Retina (tissue), 1 donor: ENCODE measurements around the gene GNAQ.
"Not testable (repeated sequence)": the region's sequence is repeated elsewhere in the genome, so short reads cannot be mapped to it uniquely, and the experiment has no call there.

Experiments
- DNase-seq: peaks from one replicate; pipeline ENCODE4 v3.0.0-alpha.2; 2016

GNAQ gene

DNA sequence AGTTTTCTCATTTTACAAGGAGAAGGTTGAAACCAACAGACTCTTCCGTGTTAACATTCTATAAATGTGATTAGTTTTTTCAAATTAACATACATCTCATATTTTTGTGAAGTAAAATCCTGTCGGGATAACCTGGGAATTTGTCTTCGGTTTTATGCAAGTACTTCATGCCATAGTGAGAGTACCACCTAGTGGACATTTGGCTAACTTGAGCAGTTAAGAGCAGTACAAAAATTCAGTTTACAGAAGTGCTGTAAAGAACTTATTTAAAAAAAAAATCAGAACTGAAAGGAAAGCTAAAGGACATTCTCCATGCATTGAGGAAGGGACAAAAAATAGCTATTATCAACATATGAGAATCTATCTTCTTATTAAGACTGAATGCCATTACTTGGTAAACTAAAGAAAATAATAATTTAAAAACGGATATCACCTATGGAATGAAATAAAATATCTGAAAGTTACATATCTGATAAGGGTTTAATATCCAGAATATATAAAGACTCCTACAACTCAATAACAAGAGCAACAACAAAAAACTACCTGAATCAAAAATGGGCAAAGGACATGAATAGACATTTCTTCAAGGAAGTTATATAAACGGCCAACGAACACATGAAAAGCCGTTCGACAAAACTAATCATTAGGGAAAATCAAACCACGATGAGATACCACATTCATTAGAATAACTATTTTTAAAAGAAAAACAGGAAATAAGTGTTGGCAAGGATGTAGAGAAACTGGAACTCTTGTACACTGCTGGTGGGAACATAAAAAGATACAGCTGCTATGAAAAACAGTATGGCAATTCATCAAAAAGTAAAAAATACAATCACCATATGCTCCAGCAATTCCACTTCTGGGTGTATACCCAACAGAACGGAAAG lies 266.5 kb downstream of the GNAQ start:
- no peak for DNase-seq

DNA sequence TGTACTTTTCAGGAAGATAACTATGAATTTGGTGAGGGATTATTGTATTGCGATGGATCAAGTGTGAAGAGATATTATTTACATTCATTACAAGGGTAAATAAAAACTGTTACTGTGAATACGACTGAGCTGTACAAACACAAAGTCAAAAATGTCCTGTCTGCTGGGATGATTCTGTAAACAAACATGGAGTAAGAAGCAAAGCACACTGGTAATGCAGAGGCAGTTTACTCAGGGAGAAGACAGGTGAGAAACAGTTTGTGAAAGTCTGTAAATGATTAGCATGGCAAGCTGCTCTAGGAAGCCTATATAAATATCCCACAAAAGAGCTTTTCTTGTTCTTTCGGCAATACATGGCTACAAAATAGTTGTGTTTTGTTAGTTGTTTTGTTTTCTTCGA lies 268.0 kb downstream of the GNAQ start:
- DNase-seq = no peak

DNA sequence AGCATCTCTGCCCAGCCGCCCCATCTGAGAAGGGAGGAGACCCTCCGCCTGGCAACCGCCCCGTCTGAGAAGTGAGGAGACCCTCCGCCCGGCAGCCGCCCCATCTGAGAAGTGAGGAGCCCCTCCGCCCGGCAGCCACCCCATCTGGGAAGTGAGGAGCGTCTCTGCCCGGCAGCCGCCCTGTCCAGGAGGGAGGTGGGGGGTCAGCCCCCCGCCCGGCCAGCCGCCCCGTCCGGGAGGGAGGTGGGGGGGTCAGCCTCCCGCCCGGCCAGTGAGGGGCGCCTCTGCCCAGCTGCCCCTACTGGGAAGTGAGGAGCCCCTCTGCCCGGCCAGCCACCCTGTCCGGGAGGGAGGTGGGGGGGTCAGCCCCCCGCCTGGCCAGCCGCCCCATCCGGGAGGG lies 270.7 kb downstream of the GNAQ start:
- DNase-seq = not testable (repeated sequence)

DNA sequence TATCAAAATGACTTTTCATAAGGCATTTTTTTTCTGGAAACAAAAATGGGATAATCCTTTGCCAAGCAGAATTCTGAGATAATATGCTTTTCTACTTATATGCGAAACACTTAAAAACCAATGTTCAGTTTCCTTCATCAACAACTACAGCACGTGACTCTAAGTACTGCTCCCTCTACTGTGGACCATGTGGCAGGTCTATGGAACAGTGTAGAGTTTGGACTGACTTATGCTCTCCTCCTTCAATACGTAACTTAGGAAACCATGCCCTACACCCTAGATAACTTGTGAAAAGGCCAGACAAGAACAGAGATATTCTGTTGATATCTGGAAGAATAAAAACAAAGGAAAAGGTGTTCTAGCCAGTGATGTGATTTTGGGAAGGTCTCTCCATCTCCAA lies 272.2 kb downstream of the GNAQ start:
- DNase-seq = no peak

DNA sequence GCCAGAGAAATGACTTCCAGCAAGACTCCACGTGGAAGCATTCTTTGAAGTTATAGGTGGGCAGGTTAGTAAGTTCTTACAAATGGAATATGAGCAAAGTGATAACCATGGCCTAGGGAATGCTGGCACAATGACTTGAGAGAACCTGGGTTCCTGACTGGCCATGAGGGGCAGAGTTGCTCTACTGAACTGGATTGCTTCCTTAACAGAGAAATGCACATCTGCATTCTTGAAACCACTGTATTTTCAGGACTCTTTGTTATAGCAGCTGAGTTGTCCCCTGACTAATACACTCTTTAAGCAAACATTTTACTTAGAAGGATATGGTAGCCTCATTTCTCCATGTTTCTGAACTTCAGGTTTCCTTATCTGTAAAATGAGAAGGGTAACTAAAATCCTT lies 275.2 kb downstream of the GNAQ start:
- no peak for DNase-seq

DNA sequence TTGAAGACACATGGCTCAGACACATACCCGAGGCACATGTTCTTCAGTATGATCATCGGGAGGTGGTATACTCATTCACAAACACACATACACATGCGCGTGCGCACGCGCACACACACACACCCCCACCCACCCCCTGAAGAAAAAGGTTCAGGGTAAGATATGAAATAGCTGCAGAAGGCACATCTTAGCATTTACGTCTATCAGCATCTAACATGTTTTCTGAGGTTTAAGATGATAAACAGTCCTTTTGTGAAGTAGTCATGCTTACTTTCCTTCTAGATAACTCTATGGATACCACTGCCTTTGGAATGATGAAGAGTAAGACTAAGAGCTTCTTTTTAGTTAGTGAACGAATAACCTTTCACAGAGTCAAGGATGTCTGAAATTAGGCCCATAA lies 278.4 kb downstream of the GNAQ start:
- no peak for DNase-seq

DNA sequence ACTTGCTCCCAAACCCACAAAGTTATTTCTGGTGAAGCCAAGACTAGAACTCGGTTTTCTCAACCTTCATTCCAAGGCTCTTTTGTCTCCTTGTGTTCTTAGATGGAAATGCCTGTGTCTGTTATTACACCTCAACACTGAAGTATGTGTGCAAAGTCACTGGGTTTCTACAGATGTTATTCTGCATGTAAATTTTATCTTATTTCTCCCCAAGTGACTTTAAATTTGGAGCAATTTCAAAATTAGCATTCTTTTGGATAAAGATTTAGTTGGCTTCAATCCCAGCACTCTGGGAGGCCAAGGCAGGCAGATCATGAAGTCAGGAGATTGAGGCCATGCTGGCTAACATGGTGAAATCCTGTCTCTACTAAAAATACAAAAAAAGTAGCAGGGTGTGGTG lies 279.1 kb downstream of the GNAQ start:
- DNase-seq = no peak

DNA sequence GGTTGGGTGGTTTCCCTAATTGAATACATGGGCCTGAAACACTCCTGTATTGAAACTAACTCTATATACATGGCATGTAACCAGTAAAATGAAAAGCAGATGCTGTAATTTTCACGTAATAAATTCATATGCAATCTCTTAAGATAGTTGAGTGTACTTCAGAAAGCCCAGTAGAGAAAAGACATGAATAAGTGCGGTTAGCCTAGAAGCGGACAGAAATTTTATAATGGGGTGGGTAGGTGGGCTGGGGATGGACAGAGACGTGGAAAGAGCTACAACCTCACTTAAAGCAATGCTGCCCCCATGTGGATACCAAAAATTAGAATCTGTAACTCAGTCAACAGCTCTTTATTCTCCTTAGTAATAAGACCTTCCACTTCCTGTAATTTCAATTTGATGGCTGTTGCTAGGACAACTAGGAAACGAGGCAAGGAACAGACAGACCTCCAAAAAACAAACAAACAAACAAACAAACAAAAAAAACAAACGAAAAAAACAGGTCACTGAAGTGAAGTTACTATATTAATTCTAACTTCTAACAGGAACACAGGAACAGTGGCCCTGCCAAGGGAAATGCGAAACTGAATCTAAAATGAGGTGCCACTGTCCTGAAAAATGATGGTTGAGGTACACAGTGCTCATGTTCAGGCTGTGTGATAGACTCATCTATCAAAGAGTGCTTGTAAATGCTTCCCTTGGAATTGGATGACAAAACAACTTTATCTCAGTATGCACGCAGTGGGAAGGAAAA lies 280.1 kb downstream of the GNAQ start:
- peak; percentile 45 for DNase-seq

DNA sequence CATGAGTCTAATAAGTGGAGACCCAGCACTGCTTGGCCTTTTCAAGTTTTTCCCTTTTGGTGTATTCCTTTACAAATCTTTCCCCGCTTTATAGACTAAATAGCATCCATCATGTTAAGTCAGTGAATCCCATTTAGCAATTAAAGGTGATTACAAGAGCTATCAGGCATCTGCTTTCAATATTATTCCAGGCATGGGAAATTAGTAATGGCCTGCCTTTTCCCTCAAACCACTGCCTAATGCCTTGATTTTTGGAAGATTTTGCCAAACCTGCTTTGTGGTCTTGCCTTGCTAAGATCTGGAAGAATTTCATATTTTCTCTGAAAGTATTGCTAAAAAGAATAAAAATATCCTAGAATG lies 280.6 kb downstream of the GNAQ start:
- no peak for DNase-seq

DNA sequence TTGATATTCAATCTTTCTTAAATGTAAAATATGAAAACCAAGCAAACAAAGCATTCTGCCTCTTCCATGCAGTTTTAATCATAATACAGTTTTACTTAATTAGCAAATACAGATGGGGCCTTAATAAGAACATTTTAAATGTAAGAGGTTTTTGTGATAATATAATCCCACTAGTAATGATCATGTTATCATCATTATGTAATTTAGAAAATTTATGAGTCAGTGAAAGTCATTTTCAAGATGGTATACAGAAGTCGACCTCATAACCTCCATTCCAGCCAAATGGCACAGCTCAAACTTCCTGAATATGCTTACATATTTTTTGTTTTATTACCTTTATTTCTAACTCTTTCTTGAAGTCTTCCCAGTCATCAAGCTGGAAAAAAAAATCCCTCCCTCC lies 281.3 kb downstream of the GNAQ start:
- no peak for DNase-seq

DNA sequence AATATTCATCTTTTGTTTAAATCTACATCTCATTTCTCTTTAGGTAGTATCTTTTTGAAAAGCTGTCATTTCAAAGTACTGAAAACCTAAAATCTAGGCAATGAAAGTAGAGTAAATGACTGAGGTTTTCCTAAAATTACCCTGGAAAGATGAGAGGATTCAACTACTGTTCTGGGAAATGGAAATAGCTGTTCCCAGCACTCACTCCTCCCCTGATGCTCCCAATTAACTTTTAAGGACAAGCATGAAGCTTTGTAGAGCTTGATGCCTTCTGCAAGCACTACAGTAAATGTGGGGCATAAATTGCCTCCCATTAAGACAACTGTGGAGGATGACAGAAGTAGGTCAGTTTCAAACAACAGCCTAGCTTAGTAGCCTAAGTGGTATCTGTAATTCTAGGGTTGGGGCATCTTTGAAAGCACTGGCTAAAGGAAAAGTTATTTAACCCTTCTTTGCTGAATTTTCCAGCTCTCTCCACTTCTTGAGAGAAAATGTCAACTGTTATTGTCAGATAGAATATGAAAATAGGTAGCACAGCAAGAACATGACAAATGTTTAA lies 283.3 kb downstream of the GNAQ start:
- DNase-seq = peak; percentile 20

DNA sequence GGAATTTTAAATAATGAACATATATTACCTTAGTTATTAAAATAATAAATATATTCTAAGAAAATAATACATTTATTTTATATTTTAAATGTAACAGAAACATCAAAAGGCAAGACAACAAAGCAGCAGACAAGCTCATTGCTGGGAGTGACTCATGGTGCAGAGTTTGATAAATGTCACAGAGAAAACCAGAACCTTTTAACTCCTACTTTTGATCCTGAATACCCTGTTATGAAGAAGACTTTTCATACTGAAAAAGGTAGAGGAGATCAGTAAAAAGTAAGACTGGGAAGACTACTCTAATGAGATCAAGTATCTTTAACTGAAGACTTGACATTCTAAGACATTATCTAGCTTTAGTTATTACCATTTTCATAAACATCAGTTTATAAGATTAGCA lies 284.4 kb downstream of the GNAQ start:
- no peak for DNase-seq

DNA sequence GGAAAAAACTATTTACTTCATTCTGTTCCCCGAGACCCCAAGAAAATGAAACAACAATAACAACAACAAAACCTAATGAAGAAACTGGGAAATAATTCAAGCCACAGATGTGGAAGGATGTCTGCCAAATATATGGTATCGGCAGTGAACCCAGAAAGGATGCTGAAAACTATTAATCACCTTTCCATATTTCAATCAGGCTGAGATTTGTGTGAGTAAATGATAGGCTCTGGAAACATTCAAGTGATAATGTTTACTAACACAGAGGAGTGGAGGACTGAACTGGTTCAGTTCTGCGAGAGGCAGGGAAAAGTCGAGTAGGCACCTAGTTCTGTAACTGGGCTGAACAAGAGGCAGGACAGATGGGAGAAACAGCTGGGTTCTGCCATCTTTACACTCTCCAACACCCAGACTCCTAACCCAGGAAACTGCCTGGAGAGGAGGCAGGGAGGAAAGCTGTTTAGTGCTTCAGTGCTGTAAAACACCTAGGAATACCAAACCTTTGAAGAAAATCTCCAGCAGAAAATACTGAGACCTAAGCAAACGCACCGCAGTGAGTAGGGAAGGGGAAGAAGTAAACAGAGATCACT lies 286.7 kb downstream of the GNAQ start:
- DNase-seq = no peak

DNA sequence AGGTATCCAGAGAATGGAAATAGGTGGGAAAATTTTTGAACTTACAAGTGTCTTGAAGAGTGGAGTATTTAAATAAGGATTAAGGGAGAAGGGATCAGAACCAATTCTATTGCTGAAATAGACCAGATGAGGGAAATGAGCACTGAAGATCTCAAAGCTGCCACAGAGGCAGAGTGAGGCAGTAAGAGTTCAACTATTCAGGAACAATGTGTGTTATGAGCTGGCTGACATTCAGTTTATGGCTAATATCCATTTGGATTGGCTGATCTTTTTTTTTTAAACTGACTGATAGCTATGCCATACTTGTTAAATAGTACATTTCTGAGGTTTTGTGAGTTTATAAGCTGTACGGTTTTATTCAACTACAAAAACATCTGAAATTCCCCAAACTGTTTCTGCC lies 288.2 kb downstream of the GNAQ start:
- no peak for DNase-seq

DNA sequence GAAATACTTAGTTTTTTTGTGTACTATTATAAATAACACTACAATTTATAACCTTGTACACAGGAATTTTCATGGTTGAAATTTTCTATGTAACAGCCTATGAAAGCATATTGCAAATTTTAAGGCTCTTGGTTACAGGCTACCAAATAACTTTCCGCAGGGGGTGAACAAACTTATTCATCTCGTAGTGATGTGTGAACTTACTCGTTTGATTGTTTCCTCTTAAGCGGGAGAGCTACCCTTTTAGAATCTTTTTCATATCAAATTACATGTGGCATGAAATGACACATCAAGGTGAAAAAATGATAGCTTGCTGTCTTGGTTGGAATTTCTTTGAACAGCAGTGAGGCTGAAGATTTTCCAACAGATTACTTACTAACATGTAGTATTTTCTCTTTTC lies 292.7 kb downstream of the GNAQ start:
- no peak for DNase-seq

DNA sequence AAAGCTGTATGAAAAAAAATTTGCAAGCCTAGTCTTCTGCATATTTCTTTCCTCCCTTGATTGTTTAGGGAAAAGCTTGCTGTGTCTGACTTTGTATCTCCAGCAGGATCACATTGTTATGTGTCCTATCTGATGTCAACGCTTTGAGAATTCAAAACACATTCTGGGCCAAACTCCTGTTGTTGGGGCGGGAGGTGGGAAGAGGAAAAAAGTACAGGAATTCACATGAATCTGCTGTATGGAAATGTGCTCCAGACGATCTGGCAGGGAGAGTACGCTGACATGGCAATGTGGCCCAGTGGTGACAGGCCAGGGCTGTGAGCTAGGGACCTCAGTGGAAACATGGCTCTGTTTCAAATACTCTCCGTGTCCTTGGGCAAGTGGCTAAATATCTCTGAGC lies 296.1 kb downstream of the GNAQ start:
- no peak for DNase-seq

DNA sequence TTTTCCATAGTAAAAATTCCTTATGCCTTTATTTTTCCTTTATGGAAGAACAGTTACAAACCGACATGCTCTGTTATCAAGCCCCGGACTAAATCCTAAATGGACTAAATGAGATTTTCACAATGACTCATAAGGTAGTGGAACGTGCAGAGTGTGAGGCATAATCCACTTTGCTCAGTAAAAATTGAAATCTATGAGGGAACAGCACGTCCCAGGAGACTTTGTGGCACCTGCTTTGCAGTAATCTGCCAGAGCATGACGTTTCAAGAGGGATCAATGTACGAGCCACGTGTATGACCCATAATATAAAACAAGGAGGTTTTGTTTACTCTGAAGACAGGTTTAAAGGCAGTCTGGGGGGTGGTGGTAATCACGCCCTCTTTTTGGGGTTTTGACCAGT lies 299.7 kb downstream of the GNAQ start:
- no peak for DNase-seq

DNA sequence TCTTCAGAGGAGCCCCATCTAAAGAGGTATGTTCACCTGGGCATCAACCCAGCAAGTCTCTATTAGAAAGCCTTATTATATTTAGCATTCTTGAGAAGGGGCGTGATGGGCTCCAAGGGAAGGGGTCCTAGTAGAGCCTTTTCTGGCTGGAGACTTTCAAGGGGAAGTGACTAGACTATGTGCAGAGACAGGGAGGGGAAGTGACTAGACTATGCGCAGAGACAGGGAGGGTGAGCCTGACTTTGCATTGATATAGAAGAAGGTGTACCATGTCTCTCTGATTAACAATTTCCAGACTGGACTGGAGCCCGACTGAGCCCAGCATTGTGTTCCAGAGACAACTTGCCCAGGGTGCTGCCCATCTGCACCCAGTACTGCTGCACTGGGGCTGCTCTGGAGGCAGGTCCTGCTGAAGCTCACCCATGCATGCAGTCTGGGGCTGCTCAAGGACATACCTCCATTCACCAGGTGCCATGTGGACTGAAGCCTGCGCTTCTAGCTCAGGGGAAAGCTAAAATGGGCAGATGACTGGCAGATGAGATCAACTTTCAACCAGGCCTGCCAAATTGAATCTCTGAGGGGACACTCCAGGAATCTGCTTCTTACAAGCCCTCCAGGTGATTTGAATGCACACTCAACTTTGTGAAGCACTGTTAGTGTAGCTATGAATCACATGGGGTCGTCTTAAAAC lies 300.5 kb downstream of the GNAQ start:
- DNase-seq = no peak

DNA sequence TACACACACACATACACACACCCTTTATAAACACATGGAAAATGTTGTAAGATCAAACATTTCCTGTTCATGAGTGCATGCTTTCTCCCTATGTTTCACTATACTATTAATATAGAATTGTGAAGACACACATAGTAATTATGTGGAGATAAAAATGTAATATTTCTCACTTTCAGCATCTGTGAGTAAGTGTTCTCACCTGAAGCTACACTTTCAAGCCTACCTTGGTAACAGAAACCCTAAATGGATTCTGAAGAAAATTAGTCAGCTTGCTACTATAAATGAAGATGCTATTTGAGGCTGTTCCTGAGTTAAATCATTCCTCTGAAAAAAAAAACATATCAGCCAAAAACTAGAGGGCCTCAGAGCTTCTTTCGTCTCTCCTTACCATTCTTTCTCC lies 302.4 kb downstream of the GNAQ start:
- DNase-seq = no peak

DNA sequence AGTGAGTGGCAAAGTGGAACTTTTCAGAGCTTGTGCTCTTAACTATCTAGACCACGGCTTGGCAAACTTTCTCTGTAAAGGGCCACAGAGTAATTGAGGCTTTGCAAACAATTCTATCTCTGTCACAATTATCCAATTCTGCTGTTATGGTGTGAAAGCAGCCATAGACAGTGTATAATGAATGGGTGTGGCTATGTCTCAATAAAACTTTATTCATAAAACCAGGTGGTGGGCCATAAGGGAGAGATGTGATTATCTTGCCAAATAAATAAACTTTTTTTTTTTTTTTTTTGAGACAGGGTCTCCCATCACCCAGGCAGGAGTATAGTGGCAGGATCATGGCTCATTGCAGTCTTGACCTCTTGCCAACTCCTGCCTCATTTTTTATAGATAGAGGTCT lies 304.8 kb downstream of the GNAQ start:
- no peak for DNase-seq

DNA sequence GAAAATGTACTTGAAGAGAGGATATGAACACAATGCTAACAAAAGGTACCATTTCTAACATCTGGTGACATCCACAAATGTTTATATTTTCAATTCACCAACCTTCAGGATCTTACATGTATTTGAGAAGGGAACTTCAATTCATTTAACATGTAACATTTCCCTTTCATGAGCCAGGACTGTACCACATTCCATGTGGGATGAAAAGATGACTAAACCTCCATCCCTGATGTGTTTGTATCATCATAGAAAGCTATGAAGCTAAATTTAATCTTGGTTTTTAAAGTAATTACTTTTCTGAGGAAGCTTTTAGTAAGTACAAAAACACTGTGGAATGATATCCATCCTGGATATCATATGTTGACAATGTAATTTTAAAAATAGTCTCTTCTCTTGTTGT lies 305.3 kb downstream of the GNAQ start:
- no peak for DNase-seq

DNA sequence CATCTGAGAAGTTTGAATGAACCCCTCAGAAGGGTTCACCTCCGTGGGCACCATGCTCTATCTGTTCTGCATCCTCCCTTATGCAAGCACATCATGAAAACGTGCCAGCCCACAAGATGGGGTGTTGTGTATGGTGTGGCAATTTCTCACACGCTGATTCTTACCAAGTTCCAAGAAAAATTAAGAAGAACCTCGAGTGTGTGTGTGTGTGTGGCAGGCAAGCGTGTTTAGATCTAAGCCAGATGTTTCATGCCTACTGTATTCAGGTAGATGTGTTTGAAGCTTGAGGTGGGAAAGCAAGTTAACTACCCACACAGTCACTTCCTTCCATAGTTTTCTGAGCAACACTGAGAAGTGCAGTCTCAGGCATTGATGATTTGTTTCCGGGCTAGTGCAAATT lies 305.8 kb downstream of the GNAQ start:
- DNase-seq = no peak

DNA sequence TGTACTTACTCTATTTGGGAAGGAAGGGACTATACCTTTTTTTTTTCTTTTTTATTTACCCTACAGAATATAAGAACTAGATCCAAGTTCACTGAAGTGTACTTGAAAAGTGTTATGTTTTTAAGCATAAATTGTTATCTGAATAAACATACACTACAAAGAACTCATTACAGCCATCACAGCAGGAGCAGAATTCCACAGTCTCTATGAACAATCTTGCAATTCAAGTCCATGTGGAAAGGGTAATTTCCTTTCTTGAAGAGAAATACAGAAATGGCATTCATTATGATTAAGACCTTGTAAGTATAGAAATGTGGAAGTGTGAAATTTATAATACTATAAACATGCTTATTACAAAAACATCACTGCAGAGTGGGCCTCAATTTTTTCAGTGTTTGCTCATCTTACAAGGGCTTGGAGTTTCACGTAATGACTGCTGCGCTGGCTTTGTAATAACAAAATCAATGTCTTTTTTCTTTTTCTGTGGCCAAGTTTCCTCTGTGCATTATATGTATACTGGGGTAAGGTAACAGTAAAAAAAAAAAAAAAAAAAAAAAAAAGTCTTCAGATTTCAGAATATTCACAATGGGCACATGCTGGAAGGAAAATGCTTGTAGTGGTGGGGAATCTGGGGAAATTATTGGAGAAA lies 306.4 kb downstream of the GNAQ start:
- no peak for DNase-seq
